Measurements from ENCODE around the gene TOX2.

TOX2 gene

GRCh38 chr20:43969501-43970182, 55.0 kb downstream of the TOX2 start:
- Mint-ChIP-seq H3K27ac (no peak overlapping the region), H3K4me3 (no peak overlapping the region), H3K36me3 (no peaks in the 10 kb centered on the region), H3K4me1 (ENCODE audit: low read depth) (peaks cover 9% of the 10 kb centered on the region), H3K27me3 (no peaks in the 10 kb centered on the region), H3K9me3 (ENCODE audit: low read depth) (no peaks in the 10 kb centered on the region)

GRCh38 chr20:43971267-43971666, 56.6 kb downstream of the TOX2 start:
- Mint-ChIP-seq H3K9me3 (ENCODE audit: low read depth) (no peaks in the 10 kb centered on the region), H3K27ac (no peak overlapping the region), H3K36me3 (no peaks in the 10 kb centered on the region), H3K4me3 (no peak overlapping the region), H3K27me3 (no peaks in the 10 kb centered on the region), H3K4me1 (ENCODE audit: low read depth) (peaks cover 13% of the 10 kb centered on the region)

GRCh38 chr20:43972051-43972450, 57.4 kb downstream of the TOX2 start:
- no peaks in the 10 kb centered on the region for H3K9me3 Mint-ChIP-seq (ENCODE audit: low read depth)
- H3K27ac Mint-ChIP-seq, result no peak overlapping the region
- no peaks in the 10 kb centered on the region for H3K36me3 Mint-ChIP-seq
- peaks cover 13% of the 10 kb centered on the region for H3K4me1 Mint-ChIP-seq (ENCODE audit: low read depth)
- no peaks in the 10 kb centered on the region for H3K27me3 Mint-ChIP-seq
- H3K4me3 Mint-ChIP-seq, result no peak overlapping the region

GRCh38 chr20:43972692-43973091, 58.0 kb downstream of the TOX2 start:
- Mint-ChIP-seq H3K9me3 (ENCODE audit: low read depth) (no peaks in the 10 kb centered on the region), H3K27ac (no peak overlapping the region), H3K36me3 (no peaks in the 10 kb centered on the region), H3K27me3 (no peaks in the 10 kb centered on the region), H3K4me1 (ENCODE audit: low read depth) (peaks cover 13% of the 10 kb centered on the region), H3K4me3 (no peak overlapping the region)

DNA sequence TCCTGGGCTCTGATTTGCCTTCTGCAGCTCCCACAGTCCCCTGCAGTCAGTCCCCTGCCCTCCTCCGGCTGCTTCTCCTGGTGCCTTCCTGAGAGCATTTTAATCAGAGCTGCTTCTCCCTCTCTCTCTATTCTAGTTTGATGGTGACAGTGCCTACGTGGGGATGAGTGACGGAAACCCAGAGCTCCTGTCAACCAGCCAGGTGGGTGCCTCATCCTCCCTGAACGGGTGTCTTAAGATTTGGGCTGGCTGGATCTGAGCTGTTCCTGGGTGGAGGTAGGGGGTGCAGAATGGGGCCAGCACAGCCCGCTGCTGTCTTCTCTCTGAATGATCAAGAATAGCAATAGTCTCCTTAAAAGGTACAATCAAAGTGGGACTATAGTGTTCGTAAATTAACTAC, 58.6 kb downstream of the TOX2 start:
- H3K4me1 Mint-ChIP-seq (ENCODE audit: low read depth), result peaks cover 15% of the 10 kb centered on the region
- H3K9me3 Mint-ChIP-seq (ENCODE audit: low read depth), result no peaks in the 10 kb centered on the region
- no peaks in the 10 kb centered on the region for H3K27me3 Mint-ChIP-seq
- H3K27ac Mint-ChIP-seq, result no peak overlapping the region
- no peaks in the 10 kb centered on the region for H3K36me3 Mint-ChIP-seq
- no peak overlapping the region for H3K4me3 Mint-ChIP-seq

DNA sequence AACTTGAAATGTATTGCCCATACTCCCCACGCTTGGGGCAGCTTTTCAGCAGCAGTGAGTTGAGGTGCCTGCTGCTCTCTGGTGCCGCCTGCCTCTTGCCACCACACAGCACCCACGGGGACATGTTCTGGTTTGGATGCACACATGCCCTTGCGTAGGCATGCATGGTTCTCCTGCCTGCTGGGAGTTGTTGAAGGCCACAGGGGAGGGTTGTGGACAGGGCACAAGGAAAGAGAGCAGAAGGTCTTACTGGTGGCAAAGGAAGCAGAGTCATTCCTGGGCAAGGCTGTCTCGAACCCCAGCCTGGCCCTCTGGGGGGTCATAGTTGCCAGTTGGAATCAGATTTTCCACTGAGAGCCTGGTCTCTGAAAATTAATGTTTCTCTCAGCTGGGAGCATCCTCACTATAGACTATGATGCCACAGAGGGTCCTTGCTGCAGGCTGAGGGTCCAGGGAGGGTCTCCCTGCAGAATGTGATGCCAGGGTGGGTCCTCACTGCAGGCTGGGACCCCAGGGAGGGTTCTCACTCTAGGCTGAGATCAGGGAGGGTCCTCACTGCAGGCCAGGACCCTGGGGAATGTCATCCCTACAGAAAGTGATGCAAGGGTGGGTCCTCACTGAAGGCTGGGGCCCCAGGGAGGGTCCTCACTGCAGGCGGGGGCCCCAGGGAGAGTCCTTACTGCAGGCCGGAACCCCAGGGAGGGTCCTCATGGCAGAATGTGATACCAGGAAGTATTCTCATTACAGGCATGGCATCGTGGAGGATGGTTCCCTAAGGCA, 59.2 kb downstream of the TOX2 start:
- peaks cover 15% of the 10 kb centered on the region for H3K4me1 Mint-ChIP-seq (ENCODE audit: low read depth)

DNA sequence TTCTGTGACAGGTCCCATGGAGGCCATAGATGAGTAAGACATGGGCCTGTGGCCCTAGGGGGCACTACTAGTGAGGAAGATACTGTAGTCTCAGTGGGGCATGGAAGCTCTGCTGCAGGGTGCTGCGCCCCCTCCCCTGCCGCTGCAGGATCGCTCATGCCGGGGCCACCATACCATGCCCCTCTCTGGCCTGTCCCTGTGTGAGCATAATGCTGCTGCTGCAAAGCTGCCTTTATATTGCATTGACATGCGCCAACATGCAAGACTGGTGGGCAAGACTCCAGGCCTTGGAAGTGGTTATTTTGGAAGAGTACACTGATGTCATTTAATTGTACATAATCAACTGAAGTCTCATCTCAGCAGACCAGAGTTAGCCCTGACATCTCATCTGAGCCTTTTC, 60.0 kb downstream of the TOX2 start:
- H3K9me3 Mint-ChIP-seq (ENCODE audit: low read depth), result no peaks in the 10 kb centered on the region
- peaks cover 10% of the 10 kb centered on the region for H3K4me1 Mint-ChIP-seq (ENCODE audit: low read depth)
- H3K27me3 Mint-ChIP-seq, result peaks cover 3% of the 10 kb centered on the region
- H3K27ac Mint-ChIP-seq, result peak overlapping the region; percentile 31
- no peaks in the 10 kb centered on the region for H3K36me3 Mint-ChIP-seq
- H3K4me3 Mint-ChIP-seq, result no peak overlapping the region

More for the DNA sequence above, 59.2 kb downstream of the TOX2 start:
- H3K27ac Mint-ChIP-seq, result no peak overlapping the region
- no peak overlapping the region for H3K4me3 Mint-ChIP-seq
- H3K36me3 Mint-ChIP-seq, result no peaks in the 10 kb centered on the region
- no peaks in the 10 kb centered on the region for H3K9me3 Mint-ChIP-seq (ENCODE audit: low read depth)
- peaks cover 2% of the 10 kb centered on the region for H3K27me3 Mint-ChIP-seq

DNA sequence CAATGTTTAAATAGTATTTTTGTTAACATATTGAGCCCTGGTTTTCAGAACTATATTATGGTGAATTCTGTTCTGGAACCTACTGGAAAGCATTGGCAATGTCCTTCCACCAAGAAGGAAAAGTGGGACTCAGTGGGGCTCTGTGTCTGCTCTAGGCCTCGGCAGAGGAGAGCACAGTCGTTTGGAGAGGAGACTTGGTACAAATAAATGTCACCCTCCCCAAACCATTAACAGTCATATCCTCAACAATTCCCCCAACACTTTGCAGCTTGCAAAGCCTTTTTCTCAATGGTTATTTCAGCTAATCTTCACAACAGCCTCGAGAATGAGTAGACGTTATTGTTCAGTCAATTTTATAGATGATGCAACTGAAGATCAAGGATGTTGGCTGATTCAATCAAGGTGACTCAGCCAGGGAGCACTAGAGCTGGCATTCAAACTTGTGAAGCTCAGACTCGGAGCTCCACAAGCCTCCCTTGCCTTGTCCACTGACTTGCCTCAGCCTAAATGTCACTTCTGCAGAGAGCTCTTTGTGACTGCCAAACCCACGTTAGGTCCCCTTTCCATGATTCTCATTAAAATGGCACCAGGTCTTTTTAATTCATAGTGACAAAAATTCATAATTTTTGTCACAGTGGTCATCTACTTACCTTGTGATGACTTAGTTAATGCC, 60.6 kb downstream of the TOX2 start:
- H3K36me3 Mint-ChIP-seq, result no peaks in the 10 kb centered on the region
- H3K4me1 Mint-ChIP-seq (ENCODE audit: low read depth), result peaks cover 8% of the 10 kb centered on the region
- H3K4me3 Mint-ChIP-seq, result no peak overlapping the region
- H3K9me3 Mint-ChIP-seq (ENCODE audit: low read depth), result no peaks in the 10 kb centered on the region
- H3K27me3 Mint-ChIP-seq, result peaks cover 3% of the 10 kb centered on the region
- peak overlapping the region; percentile 31 for H3K27ac Mint-ChIP-seq

- no peaks in the 10 kb centered on the region for H3K36me3 Mint-ChIP-seq
- peaks cover 8% of the 10 kb centered on the region for H3K4me1 Mint-ChIP-seq (ENCODE audit: low read depth)
- no peak overlapping the region for H3K27ac Mint-ChIP-seq
- H3K27me3 Mint-ChIP-seq, result peaks cover 3% of the 10 kb centered on the region
- no peaks in the 10 kb centered on the region for H3K9me3 Mint-ChIP-seq (ENCODE audit: low read depth)
- no peak overlapping the region for H3K4me3 Mint-ChIP-seq
Observed at GRCh38 chr20:43976547-43976946, 61.9 kb downstream of the TOX2 start.

- Mint-ChIP-seq H3K4me3 (no peak overlapping the region), H3K36me3 (no peaks in the 10 kb centered on the region), H3K27me3 (peaks cover 3% of the 10 kb centered on the region), H3K9me3 (ENCODE audit: low read depth) (no peaks in the 10 kb centered on the region), H3K27ac (no peak overlapping the region), H3K4me1 (ENCODE audit: low read depth) (peaks cover 8% of the 10 kb centered on the region)
Observed at GRCh38 chr20:43977252-43977651, 62.6 kb downstream of the TOX2 start.

- H3K27me3 Mint-ChIP-seq, result peaks cover 3% of the 10 kb centered on the region
- H3K27ac Mint-ChIP-seq, result no peak overlapping the region
- H3K9me3 Mint-ChIP-seq (ENCODE audit: low read depth), result no peaks in the 10 kb centered on the region
Observed at GRCh38 chr20:43977962-43978361, 63.3 kb downstream of the TOX2 start.

GRCh38 chr20:43979576-43980105, 65.0 kb downstream of the TOX2 start:
- H3K4me1 Mint-ChIP-seq (ENCODE audit: low read depth), result peaks cover 8% of the 10 kb centered on the region

More at GRCh38 chr20:43977962-43978361, 63.3 kb downstream of the TOX2 start:
- H3K36me3 Mint-ChIP-seq, result no peaks in the 10 kb centered on the region
- H3K4me1 Mint-ChIP-seq (ENCODE audit: low read depth), result peaks cover 8% of the 10 kb centered on the region
- no peak overlapping the region for H3K4me3 Mint-ChIP-seq

GRCh38 chr20:43981540-43981939, 66.9 kb downstream of the TOX2 start:
- H3K4me3 Mint-ChIP-seq, result no peak overlapping the region
- no peaks in the 10 kb centered on the region for H3K9me3 Mint-ChIP-seq (ENCODE audit: low read depth)
- no peaks in the 10 kb centered on the region for H3K36me3 Mint-ChIP-seq
- H3K27ac Mint-ChIP-seq, result no peak overlapping the region
- peaks cover 3% of the 10 kb centered on the region for H3K27me3 Mint-ChIP-seq
- H3K4me1 Mint-ChIP-seq (ENCODE audit: low read depth), result peaks cover 8% of the 10 kb centered on the region

More at GRCh38 chr20:43979576-43980105, 65.0 kb downstream of the TOX2 start:
- Mint-ChIP-seq H3K27me3 (peaks cover 3% of the 10 kb centered on the region), H3K27ac (peak overlapping the region; percentile 11), H3K4me3 (no peak overlapping the region), H3K36me3 (no peaks in the 10 kb centered on the region), H3K9me3 (ENCODE audit: low read depth) (no peaks in the 10 kb centered on the region)

DNA sequence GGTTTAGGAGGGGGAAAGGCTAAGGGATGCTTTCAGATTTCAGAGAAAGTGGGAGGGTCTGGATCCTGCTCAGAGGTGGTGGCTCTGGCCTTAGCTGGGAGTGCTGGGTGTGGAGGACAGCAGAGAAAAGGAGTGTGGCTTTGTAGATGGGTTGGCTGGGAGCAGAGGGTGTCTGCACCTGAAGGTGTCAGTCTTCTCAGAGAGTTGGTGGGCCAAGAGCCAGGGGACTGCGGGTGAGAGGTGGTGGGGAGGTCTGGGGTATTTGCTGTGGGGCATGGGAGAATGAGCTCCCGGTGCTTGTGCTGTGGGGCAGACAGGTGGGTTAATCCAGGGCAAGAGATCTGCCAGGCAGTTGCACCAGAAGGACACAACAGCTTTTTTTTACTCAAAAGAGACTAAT, 67.4 kb downstream of the TOX2 start:
- Mint-ChIP-seq H3K36me3 (no peaks in the 10 kb centered on the region), H3K27ac (peak overlapping the region; percentile 43), H3K4me1 (ENCODE audit: low read depth) (peaks cover 8% of the 10 kb centered on the region), H3K9me3 (ENCODE audit: low read depth) (no peaks in the 10 kb centered on the region), H3K27me3 (peaks cover 3% of the 10 kb centered on the region), H3K4me3 (no peak overlapping the region)

DNA sequence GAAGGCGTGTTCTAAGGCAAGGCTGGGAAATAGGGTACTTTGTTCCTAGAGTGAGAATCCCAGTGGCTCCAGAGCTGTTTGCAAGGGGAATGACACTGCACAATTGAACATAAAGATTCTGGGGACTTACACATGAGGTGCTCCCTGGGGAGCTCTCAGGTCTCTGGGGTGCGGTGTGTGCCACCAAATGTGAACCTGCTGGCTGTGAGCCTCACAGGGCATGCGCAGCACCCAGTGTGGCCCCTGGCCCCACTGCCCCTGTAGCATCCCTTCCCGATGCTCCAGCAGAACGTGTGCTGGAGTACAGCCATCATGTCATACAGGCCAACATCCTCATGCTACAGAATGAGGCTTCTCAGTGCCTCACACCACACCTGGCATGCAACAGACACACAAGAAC, 68.2 kb downstream of the TOX2 start:
- Mint-ChIP-seq H3K9me3 (ENCODE audit: low read depth) (no peaks in the 10 kb centered on the region), H3K4me1 (ENCODE audit: low read depth) (peaks cover 9% of the 10 kb centered on the region), H3K27ac (no peak overlapping the region), H3K36me3 (no peaks in the 10 kb centered on the region), H3K4me3 (no peak overlapping the region), H3K27me3 (peaks cover 3% of the 10 kb centered on the region)
